Effector CD4-positive, alpha-beta T cell (primary cell): ENCODE data around the gene EFCAB9.

ENCODE experiments used
- DNase-seq: peaks from one replicate; pipeline ENCODE4 v3.0.0-alpha.2; 2020

Gene EFCAB9

GRCh38 chr5:172166030-172166826 lies 27.7 kb upstream of the EFCAB9 start:
- no peak for DNase-seq

- no peak for DNase-seq
Measured at GRCh38 chr5:172167895-172168294, 26.1 kb upstream of the EFCAB9 start.

- DNase-seq: no peak
Measured at GRCh38 chr5:172168311-172168710, 25.7 kb upstream of the EFCAB9 start.

GRCh38 chr5:172169216-172169615 lies 24.8 kb upstream of the EFCAB9 start:
- DNase-seq: no peak

GRCh38 chr5:172170251-172170701 lies 23.7 kb upstream of the EFCAB9 start:
- no peak for DNase-seq

GRCh38 chr5:172171118-172171517 lies 22.9 kb upstream of the EFCAB9 start:
- no peak for DNase-seq

GRCh38 chr5:172172912-172173563 lies 20.9 kb upstream of the EFCAB9 start:
- DNase-seq: no peak

- DNase-seq: peak; percentile 57
Measured at GRCh38 chr5:172173564-172174153, 20.3 kb upstream of the EFCAB9 start.

GRCh38 chr5:172175263-172175719 lies 18.7 kb upstream of the EFCAB9 start:
- peak; percentile 86 for DNase-seq

GRCh38 chr5:172177176-172177575 lies 16.8 kb upstream of the EFCAB9 start:
- DNase-seq: no peak

- peak; percentile 42 for DNase-seq
Measured at GRCh38 chr5:172178301-172178987, 15.5 kb upstream of the EFCAB9 start.

- DNase-seq: peak; percentile 55
Measured at GRCh38 chr5:172178991-172179989, 14.7 kb upstream of the EFCAB9 start.

GRCh38 chr5:172180936-172181335 lies 13.0 kb upstream of the EFCAB9 start:
- DNase-seq: peak; percentile 17

GRCh38 chr5:172182291-172182690 lies 11.7 kb upstream of the EFCAB9 start:
- no peak for DNase-seq

GRCh38 chr5:172183881-172184280 lies 10.1 kb upstream of the EFCAB9 start:
- DNase-seq: no peak

- no peak for DNase-seq
Measured at GRCh38 chr5:172185096-172185461, 8.9 kb upstream of the EFCAB9 start.

GRCh38 chr5:172186114-172186695 lies 7.8 kb upstream of the EFCAB9 start:
- DNase-seq: no peak

GRCh38 chr5:172187118-172188032 lies 6.6 kb upstream of the EFCAB9 start:
- DNase-seq: peak; percentile 74

GRCh38 chr5:172188033-172188892 lies 5.7 kb upstream of the EFCAB9 start, which contains the start of gene STK10:
Gene STK10, minus strand, starts transcription at chr5:172188224. Its CDS starts 182 bp downstream, at chr5:172188042.
- peak; percentile 87 for DNase-seq
